Stimulated activated CD4-positive, alpha-beta T cell treated with anti-CD3 and anti-CD28 coated beads, Interleukin-1b, Interleukin-23, amount 100 ng/mL, for 48 hours (primary cell): ENCODE results near the gene UTP25.
"Not testable (repeated sequence)": the region's sequence is repeated elsewhere in the genome, so short reads cannot be mapped to it uniquely, and the experiment has no call there.

Experiments used
- DNase-seq: peaks from one replicate; pipeline ENCODE4 v3.0.0-alpha.2; 2020

UTP25 gene

GRCh38 chr1:209899948-209900347 is 72.2 kb downstream of the UTP25 start:
- DNase-seq: peak; percentile 20

GRCh38 chr1:209900734-209901133 is 73.0 kb downstream of the UTP25 start:
- DNase-seq: no peak

GRCh38 chr1:209901211-209901610 is 73.4 kb downstream of the UTP25 start:
- DNase-seq: no peak

- not testable (repeated sequence) for DNase-seq
Observed at GRCh38 chr1:209904774-209905173, 77.0 kb downstream of the UTP25 start.
